Sigmoid colon (tissue), 4 donors: ENCODE results near the gene GEMIN5.

Source experiments
- EP300 ChIP-seq, 4 donors: sonication (generic); formaldehyde crosslinking; IDR thresholded peaks; one replicate each; pipeline ENCODE4 v1.6.1; 2017; ENCODE audit warnings: antibody characterized with exemption in 4 of 4
- POLR2A ChIP-seq, 2 donors: fragments of 450-650 bp; IDR thresholded peaks; one replicate each; pipeline ENCODE4 v1.6.1; 2016; ENCODE audit warnings: antibody characterized with exemption in 2 of 2, mild to moderate bottlenecking in 2 of 2, moderate library complexity in 2 of 2

- TF ChIP-seq EP300 (IDR thresholded peaks at IDR 0.05): no peak
- no peak for TF ChIP-seq POLR2A (IDR thresholded peaks at IDR 0.05)
These were observed 10.3 kb upstream of the GEMIN5 start for GRCh38 chr5:154948313-154948712.
